EH (cell line): ENCODE data around the gene NT5E.

ENCODE experiments used
- DNase-seq: peaks from one replicate; pipeline ENCODE4 v3.0.0-alpha.2; 2015; ENCODE audit warnings: low read depth

NT5E gene

DNA sequence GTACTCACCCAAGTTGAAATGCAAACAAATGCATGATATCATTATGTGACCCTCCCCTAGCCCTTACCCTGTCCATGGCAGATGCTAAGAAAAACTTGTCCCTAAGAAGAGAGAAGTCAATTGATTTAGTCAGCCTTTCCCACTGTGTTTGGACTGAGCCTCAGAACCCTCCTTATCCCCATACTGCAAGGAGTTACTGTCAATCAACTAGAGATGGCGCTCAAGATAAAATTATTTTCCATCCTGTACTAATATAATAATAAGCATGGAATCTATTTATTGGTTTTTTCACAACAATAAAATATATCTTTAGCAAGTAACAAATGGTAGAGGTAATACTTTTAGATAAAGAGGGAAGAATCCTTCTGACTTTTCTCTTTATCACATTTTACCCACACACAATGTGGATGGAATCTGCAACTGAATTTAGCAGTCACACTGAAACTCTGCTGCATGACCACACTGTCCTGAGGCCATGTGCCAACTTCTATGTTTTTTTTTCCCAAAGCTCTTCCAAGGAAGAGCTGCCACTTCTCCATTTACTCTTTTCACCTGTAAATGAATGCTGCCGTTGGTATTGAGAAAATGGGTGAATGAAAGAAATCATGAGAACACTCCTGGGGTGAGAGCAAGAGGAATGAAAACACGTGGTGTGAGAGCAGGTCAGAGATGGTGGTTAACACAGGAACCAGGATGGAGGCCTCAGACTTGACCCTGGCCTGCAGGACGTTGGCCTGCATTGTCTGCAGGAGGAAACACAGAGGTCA, 10.5 kb downstream of the NT5E start:
- peak; percentile 48 for DNase-seq

DNA sequence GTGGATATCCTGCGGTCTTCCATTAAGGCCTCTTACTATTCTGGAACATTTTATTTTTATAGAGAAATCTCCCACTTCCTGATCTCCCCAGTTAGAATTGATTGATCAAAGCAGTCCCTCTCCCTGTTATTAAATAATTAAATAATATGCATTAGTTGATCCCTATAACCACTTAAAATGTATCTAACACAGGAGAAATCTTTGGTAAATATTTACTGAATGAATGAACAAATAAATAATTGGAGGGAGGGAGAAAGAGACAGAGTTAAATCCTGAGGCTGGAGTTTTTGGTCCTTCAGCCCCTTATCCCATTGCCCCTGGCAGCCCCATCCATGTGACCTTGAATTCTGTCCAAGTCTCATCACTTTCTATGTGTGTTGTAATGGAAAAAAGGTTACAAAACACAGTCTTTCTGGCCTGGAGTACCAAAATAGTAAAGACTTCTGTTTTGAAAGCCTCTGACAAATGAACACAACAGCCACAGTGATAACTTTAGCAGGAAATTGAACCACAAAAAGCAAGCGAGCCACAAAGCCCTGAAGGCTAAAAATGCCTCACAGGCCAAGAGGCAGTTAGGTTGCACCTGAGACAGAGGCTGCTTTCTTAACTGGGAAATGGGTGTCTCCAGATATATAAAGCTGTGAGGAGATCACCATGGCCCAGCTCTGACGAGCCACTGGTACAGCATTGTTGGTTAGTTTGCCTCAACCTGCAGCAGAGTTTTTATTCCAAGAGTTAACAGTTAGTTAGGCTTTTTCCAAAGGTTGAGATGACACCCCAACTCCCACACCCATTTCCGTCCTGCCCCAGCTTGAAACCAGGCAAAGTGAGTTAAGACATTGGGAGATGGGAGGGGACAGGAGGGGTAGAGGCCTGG, 11.3 kb downstream of the NT5E start:
- DNase-seq, result peak; percentile 68

DNA sequence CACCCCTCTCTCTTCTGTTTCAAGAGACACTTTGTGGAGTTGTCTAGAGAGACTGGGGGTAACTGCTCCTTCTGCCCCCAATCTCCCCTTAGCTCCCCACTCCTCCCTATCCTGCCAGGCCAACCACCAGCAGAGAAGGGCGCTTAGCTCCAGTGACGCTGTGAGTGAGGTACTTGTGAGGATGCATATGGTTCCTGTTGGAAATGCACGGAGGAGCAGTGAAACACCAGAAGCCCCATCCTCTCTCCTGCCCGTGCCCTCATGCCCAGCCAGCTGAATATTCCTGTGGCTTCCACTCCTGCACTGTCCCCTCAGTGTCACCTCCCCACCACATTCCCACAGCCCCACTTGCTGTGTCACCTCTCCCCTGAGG, 11.9 kb downstream of the NT5E start:
- DNase-seq, result no peak

DNA sequence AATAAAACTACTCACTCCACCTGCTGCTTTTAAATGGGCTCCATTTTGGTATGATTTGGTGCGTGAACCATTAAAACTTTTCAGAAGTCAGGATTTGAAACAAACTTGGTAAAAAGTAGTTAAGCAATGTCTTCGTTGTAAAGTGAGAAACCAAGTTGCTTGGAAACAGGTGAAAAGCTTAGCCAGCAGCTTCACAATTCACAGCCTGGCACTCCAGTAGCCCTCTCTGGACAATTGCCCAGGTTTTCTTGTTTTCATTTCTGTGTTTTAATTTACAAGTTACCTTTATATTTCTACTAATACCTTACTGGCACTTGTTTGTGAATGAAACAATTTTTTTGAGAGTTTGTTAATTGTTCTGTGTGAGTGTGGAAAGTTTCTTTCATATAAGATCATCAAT, 12.8 kb downstream of the NT5E start:
- DNase-seq, result no peak

DNA sequence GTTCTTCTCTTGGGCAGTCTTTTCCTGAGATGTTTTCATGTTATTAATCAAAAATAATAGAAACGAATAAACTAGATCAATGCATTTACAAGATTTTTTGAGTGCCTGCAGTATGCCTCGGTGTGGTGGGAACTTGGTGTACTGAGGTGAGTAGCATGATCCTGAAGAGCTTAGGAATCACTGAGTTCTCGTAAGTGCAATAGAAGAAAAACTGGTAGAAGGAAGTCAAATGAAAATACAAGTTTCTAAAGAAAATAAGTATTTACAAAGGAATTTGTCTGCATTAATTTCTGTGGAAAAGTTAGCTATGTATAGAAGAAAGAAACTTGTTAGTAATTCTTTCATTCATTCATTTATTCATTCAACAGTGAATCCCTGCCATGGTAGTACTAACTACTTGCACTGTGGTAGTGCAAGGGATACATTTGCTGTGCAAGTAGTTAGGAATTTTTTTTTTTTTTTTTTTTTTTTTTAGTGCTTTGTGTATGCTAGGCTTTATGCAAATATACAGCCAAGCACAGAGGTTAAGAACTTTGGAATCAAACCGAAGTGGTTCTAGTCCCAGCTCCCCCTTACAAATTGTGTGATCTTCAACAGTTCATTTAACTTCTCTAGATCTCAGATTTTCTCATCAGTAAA, 13.9 kb downstream of the NT5E start:
- no peak for DNase-seq

DNA sequence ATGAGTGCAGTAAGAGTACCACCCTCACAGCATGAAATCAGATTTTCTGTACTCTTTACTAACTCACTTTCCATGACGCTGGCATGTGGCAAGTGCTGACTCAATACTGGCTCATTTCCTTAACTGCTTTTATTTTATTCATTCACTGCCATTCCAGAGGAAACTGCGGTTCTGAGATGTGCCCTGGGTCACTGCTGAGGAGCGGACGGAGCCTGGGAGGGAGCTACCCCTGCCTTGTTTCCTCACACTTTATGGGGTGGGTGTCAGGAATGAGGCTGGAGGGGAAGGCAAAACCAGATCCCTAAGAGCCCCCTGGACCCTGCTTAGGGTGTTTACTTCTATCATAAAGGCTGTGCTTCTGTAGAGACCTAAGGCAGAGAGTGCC, 14.4 kb downstream of the NT5E start:
- DNase-seq, result peak; percentile 98

DNA sequence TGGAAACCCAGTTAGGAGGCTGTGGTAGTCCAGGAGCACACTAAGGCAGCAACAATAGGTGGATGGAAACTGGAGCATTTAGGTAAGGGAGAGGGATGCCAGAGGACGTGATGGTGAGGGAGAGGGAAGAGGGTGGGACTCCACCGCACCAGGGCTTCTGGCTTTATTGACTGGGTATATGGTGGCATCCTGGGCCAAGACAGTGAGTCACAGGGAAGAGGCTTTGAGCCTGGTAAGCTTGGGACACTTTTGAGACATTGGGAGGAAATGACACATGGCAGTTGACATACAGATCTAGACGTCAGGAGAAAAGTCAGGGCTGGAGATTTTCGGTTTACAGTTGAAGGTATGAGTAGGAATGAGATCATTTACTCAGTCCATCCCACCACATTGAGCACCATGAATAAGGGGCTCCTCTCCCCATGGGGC, 14.9 kb downstream of the NT5E start:
- DNase-seq, result peak; percentile 96

DNA sequence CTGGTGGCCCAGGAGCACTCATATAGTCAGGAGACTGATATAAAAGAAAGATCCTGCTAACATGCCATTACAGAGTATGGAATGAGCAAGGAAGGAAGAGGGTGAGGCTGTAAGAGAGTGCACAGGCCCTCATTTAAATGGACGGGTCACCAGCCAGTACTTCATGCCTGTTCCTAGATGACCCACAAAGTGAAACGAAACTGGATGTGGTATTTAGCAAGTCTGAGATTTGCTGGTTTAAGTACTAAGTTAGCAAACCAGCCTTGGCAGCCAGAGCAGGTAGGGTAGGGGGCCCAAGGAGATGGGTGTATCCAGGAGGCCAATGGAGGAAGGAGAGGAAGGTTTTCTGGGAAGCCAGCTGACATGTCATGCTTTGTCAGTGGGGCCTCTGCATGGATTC, 15.9 kb downstream of the NT5E start:
- peak; percentile 30 for DNase-seq

DNA sequence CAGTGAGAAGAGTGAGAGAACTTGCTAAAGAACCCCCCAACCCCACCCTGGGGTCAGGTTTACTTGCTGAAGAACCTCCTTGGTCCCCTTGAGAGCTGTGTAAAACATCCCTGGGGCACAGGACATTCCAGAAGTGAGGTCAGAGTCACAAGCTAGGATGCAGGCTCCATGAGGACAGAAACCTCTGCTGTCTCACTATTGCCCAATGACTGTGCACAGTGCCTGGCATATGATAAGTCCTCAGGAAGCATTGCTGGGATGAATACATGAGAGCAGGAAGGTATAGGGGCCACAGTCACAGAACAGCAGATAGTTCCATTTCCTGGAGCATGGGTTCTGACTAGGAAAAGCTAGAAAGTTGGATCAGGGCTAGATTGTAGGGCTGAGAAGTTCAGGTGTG, 18.4 kb downstream of the NT5E start:
- DNase-seq, result peak; percentile 77

DNA sequence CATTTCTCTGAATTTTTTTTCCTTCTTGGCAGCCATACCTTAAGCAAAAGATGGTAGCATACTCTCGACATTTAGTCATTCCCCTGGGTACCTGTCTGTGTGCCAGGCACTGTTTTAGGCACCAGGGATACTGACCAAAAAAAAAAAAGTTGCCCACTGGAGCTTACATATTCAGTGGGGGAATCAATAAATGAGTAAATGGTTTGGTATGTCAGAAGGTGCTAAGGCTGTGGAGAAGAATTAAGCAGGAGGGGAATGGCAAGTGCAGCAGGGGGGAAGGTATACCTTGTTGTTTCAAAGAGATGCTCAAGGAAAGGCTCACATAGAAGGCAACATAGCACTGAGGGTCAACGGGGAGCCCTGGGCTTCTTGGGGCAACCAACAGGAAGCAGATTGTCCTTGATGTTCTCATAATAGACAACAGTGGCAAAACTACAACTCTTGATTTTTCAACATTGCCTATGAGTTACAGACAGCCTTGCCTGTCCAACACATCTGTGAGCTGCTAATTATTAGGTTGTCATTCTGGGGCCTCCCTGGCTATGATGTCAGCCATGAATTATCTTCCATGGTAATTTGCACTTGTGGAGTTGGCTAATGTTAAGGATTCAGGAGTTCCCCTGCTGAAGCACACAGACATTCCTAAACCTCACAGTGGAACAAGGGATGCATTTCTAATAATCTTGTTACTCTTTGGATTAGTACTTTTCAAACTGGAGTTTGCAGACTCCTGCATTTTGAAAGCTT, 19.6 kb downstream of the NT5E start:
- DNase-seq, result peak; percentile 59

DNA sequence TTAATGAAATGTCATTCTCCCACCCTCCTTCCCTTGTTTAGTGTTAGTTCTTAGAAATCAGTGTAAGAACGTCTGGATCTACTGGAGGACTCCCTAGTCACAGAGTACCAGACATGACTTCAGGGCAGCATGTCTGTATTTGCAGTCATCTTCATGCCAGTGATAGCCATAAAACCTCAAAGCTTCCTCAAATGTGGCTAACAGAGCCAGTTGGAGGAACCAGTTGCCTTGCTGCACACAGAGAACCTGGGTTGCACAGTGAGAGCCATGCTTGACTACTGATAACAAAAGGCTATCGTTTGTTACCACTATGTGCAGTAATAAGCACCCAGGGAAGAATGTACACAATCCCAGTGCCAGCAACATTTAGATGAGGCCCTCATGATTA, 20.1 kb downstream of the NT5E start:
- peak; percentile 76 for DNase-seq

DNA sequence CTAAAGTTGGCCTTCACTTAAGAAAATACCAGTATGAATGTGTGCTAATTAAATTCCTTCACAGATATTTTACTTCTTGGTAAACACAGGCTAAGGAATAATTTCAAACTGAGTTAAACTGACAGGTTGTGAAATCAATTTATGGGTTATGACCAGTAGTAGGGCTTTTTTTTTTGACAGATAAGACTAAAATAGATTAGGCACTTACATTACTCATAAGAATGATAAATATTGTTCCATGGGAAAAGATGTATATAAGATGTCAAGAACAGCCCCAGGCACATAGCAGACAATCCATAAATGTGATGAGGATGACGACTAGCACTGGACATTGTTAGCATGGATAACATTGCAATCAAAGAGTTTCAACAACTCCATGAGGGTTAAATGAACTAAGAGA, 22.9 kb downstream of the NT5E start:
- peak; percentile 95 for DNase-seq

DNA sequence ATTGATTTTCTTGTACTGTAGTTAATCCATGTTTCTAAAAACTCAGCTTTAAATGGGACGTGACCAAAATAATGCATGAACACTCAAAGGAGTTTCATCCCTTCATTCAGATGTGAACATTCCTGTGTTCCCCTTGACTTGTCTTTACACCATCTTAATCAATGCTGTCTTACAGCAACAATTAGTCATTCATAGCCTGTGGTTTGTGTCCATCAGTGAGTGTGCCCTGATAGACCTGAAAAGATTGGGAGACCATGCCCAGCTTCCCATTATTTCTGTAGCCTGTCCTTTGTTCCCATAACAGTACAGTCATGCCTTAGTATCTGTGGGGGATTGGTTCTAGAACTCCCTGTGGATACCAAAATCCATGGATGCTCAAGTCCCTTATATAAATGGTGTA, 23.9 kb downstream of the NT5E start:
- DNase-seq, result peak; percentile 48

DNA sequence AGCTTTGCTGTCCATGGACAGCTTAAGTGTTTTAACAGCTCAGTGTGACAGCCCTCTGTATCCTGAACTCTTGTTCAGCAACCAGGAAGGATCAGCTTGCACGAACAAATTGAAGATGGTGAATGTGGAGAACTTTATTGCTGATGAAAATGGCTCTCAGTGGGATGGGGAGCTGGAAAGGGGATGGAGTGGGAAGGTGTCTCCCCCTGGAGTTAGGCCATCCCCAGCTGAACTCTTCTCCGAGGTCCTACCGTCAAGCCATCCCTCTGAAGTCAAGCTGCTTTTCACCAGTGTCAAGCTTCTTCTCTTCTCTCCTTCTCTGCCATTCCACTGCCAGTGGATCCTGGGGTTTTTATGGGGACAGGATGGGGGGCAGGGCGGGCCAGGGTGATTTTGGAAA, 26.6 kb downstream of the NT5E start:
- no peak for DNase-seq

DNA sequence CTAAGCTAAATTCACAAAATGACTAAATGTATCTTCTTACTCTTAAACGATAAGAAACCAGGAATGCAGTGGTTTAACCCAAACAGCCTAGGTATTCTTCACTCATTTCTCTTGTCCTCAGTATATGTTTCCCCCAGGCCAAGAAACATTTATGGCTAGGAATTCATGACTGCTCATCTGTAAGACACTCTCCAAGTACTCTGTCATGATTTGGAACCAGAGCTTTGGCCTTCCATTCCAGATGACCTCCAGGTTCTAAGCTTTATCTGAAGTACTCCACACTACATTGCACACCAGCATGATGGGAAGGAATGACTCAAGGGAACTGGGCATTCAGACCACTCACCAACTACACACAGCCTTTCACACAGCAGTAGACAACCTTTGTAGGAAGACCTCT, 29.3 kb downstream of the NT5E start:
- DNase-seq, result peak; percentile 78

DNA sequence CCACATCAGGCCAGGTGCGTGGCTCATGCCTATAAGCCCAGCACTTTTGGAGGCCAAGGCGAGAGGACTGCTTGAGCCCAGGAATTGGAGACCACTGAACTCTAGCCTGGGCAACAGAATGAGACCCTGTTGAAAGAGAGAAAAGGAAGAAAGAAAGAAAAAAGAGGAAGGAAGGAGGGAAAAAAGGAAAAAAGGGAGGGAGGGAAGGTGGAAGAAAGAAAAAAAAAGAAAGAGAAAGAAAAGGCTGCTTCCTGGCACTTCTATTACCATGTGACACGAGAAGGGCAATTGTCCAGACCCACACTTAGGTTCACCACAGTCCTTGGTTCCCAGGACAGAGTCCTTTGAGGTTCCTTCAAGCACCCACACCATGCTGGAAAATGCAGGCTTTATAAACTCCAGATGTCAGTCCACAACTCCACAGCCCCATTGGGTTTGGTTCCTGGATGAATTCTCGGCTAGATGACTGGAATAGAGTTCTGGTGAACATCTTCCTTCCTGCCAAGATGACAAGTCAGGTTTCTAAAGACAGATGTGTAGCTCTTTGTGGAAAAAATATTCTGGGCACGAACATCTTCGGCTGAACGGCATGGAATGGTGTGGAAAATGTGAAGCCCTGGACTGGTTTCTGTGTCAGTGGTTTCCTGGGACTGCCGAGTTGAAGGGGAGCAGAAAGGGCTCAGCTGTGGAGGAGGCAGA, 32.5 kb downstream of the NT5E start:
- DNase-seq, result peak; percentile 69

DNA sequence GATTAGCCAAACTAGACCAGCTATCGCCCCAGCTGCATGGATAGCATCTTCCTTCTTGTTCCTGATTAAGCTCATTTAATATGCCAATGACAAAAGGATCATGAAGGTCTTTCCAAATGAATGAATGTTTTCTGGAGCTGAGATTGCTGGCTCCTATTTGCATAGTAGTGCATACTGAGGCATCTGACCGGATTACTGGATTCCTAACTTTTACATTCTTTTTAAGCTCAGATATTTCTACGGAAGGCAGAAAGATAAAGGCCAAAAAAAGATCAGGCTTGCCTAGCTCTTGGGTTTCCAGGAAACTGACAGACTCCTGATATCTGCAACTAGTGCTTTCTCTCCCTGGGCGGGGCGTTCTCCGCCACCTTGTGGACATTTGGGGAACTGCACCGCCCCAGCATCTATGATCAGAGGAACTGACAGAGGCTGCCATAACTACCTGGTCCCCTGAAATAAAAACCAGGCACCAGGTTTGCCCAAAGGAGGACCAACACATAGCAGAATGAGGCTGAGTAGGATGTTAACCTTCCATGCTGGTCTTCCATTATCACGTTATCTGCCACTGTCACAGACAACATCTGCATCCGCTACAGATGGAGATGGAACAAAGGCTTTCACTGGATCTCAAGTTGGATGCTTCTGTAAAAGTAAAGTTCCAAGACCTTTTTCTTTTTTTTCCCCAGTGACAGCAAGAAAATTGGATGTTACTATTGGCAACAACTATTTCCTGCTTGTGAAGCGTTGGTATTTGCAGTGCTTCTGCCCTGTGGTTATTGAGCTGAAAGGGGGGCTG, 33.2 kb downstream of the NT5E start:
- peak; percentile 80 for DNase-seq

DNA sequence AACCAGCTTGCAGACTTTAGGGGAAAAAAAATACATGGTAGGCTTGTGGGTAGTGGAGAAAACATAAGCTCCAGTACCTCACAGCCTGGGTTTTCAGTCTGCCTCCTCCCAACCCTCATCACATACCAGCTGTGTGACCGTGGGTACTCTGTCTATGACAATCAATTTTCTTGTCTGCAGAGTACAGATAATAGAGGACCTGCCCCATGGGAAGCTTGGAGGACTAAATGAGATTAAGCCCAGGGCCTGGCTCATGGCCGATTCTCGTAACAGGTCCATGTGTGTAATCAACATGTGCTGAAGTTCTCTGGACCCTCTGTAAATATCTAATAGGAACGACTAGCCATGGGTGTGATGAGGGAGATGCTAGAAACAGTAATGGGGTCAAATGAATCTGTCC, 34.0 kb downstream of the NT5E start:
- no peak for DNase-seq

DNA sequence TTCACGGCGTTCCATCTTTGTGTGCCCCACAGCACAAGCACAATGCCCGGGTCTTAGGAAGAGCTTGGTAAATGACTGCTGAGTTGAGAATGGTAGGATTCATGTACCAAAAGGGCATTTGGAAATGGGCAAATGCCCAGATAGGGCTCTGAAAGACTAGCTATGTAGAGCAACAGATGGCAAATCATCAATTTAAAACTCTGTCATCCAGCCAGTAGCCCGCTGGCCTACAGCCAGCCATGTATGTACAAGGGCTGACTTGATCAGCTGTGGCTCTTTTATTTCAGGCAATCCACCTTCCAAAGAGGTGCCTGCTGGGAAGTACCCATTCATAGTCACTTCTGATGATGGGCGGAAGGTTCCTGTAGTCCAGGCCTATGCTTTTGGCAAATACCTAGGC, 35.1 kb downstream of the NT5E start:
- DNase-seq, result no peak

DNA sequence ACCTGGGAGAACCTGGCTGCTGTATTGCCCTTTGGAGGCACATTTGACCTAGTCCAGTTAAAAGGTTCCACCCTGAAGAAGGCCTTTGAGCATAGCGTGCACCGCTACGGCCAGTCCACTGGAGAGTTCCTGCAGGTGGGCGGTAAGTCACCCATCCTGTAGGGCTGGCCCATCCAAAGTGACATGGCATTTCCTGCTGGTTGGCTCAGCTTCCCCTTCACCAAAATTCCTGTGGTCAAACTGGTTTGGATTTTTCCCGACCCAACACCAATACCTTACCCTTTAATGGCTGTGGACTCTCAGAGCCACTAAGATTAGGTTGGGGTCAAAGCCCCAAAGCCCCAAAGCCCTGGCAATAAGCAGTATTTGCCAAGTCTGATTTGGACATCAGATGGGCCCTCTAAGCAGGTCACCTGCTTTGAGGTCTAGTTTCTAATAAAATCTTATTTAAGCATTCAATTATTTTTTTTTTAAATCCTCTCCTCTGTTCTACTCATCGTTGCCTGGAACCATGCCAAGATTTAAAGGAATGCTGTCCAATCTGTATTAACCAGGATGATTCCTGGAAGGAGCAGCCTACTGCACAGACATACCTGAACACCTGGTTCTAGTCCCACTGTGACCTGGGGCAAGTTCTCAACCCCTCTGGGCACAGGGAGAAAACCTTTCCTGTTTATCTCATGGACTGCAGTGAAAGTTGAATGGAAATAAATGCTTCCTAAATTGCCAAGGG, 40.8 kb downstream of the NT5E start:
- peak; percentile 59 for DNase-seq
